Stimulated activated CD4-positive, alpha-beta T cell treated with anti-CD3 and anti-CD28 coated beads, Interleukin-2, amount 100 ng/mL, for 4 hours (primary cell): ENCODE measurements around the gene KLK15.
A peak's percentile ranks its signal among the peaks of the same experiment; 100 is the strongest.
"Not testable (repeated sequence)": the region's sequence is repeated elsewhere in the genome, so short reads cannot be mapped to it uniquely, and the experiment has no call there.

Experiments used
- DNase-seq: peaks from one replicate; pipeline ENCODE4 v3.0.0-alpha.2; 2020; ENCODE audit warnings: low read depth

Gene KLK15

GRCh38 chr19:50820549-50821247, 12.7 kb downstream of the KLK15 start:
- DNase-seq = no peak

- no peak for DNase-seq
These were observed 13.3 kb downstream of the KLK15 start for GRCh38 chr19:50820086-50820485.

GRCh38 chr19:50819636-50820035, 13.7 kb downstream of the KLK15 start:
- DNase-seq = no peak

GRCh38 chr19:50818859-50819472, 14.4 kb downstream of the KLK15 start:
- DNase-seq = no peak

- no peak for DNase-seq
These were observed 15.2 kb downstream of the KLK15 start for GRCh38 chr19:50817941-50818858.

- DNase-seq = no peak
These were observed 17.9 kb downstream of the KLK15 start for GRCh38 chr19:50815439-50815838.

GRCh38 chr19:50814883-50815282, 18.5 kb downstream of the KLK15 start:
- no peak for DNase-seq

GRCh38 chr19:50812474-50812873, 20.9 kb downstream of the KLK15 start:
- no peak for DNase-seq

GRCh38 chr19:50811622-50812238, 21.6 kb downstream of the KLK15 start:
- DNase-seq = not testable (repeated sequence)

- DNase-seq = no peak
These were observed 24.5 kb downstream of the KLK15 start for GRCh38 chr19:50808856-50809255.

GRCh38 chr19:50804420-50805272, 28.7 kb downstream of the KLK15 start:
- DNase-seq = peak; percentile 99

GRCh38 chr19:50803633-50804419, 29.5 kb downstream of the KLK15 start:
- DNase-seq = peak; percentile 21

GRCh38 chr19:50801107-50801506, 32.3 kb downstream of the KLK15 start:
- no peak for DNase-seq

- no peak for DNase-seq
These were observed 33.9 kb downstream of the KLK15 start for GRCh38 chr19:50799547-50799851.

GRCh38 chr19:50798659-50799546, 34.5 kb downstream of the KLK15 start:
- DNase-seq = no peak

GRCh38 chr19:50797781-50798658, 35.4 kb downstream of the KLK15 start:
- DNase-seq = no peak

- DNase-seq = no peak
These were observed 36.0 kb downstream of the KLK15 start for GRCh38 chr19:50797429-50797780.

GRCh38 chr19:50796634-50797428, 36.5 kb downstream of the KLK15 start:
- no peak for DNase-seq
